T47D (cell line): Measurements from ENCODE around the gene CATSPERZ.
A peak's percentile ranks its signal among the peaks of the same experiment; 100 is the strongest.
"Not testable (repeated sequence)": the region's sequence is repeated elsewhere in the genome, so short reads cannot be mapped to it uniquely, and the experiment has no call there.

Experiments
- DNase-seq, 2 experiments: peaks; one replicate each; pipeline versions ENCODE4 v3.0.0 to v3.0.0-alpha.2; 2011 to 2012; ENCODE audit warnings: low read depth in 1 of 2, low spot score in 1 of 2
- JUND ChIP-seq: IDR thresholded peaks from 2 replicates; pipeline ENCODE4 v1.6.1; 2012; ENCODE audit warnings: low read depth
- in situ Hi-C: cut with HindIII; loops from 2 replicates; pipeline ENCODE4 v1.10.0; 2016; ENCODE audit warnings: low sequenced_read_pairs, low pct_unique_long_range_greater_than_20kb

CATSPERZ gene

DNA sequence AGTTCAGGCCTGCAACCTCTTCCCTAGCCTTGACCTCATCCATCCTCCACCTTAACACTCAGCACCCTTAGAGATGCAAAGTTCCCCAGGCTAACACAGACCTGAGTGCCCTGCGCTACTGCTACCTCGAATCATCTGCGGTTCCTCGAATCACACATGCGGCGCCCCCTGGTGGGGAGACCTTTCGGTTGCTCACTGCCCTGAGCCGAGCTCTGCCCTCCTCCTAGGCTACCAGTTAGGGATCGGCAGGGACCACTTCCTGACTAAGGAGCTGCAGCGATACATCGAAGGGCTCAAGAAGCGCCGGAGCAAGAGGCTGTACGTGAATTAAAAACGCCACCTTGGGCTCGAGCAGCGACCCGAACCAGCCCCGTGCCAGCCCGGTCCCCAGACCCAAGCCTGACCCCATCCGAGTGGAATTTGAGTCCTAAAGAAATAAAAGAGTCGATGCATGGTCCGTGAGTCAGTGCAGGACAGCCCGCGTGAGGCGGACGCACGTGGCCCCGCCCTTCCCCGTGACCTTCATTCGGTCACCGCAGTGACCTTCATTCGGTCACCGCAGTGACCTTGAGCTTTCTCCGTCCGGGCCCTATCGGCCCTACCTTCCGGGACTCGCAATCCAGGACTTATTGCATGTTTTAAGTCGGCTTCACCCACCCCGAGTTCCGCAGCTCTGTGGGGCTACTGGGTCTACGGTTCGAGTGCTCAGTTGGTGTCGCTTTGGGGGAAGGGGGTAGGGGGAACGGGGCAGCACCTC lies 4.3 kb downstream of the CATSPERZ start:
- in situ Hi-C loops: no loop called here
- DNase-seq: peak; percentile 92 to 93
- no peak for TF ChIP-seq JUND

DNA sequence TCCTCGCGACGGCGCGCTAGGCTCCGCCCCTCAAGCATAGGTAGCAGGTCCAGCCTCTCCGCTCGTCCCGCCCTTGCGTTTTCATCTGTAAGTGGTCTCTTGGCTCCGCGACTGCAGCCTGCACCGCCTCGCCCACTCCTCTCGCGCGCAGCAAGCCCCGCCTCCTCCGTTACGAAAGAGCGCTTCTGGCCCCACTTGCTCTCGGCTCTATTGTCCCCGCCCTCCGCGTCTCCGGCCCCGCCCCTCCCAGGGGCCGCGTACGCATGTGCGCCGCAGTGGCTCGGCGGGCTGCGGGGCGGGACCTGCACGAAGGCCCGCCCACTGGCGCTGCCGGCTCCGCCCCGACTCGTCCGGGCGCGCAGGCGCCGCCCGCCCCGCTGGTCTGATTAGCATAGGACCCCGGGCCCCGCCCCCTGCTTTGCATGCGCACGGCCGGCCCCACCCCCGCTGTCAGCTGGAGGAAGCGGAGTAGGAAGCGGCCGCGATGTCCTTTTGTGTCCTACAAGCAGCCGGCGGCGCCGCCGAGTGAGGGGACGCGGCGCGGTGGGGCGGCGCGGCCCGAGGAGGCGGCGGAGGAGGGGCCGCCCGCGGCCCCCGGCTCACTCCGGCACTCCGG lies 5.0 kb downstream of the CATSPERZ start, which contains the start of gene ESRRA:
TSS of gene ESRRA (plus strand) at position 450 of the 616 bp plus-strand sequence. CDS start 1,656 bp downstream, outside the sequence.
- TF ChIP-seq JUND: no peak
- in situ Hi-C loops: no loop called here
- DNase-seq: peak; percentile 97 to 99

DNA sequence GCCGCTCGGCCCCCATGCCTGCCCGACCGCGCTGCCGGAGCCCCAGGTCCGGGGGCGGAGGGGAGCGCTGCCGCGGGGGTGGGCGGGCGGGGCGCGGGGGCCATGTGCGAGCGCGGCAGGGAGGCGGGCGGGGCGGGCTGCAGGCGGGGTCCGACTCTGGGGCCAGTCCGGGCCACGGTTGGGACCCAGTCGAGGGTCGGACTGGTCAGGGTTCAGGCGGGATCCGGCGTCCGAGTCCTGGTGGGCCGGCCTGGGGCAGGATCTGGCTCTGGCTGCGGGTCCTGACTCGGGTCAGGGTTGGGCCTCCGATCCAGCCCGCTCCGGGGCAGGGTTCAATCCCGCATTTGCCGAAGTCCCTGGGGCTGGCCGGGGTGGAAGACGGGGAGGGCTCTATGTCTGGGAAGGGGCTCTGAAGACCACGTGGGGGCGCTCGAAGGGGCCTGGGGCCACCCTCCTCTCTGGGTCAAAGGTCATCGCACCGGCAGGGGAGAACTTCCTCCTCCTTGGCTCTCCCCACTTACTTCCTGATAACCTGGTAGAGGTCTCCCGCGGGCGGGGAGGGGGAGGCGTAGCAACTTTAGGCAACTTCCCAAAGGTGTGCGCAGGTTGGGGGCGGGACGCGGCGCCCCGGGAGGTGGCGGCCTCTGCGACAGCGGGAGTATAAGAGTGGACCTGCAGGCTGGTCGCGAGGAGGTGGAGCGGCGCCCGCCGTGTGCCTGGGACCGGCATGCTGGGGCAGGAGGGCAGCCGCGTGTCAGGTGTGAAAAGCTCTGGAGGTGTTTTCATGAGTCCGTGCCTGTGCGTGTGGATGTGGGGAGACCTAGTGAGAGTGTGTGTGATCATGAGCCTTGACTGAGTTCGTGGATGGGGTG lies 5.8 kb downstream of the CATSPERZ start:
- no peak for TF ChIP-seq JUND
- in situ Hi-C loops: no loop called here
- peak in 1 of 2 experiments; percentile 78 for DNase-seq

DNA sequence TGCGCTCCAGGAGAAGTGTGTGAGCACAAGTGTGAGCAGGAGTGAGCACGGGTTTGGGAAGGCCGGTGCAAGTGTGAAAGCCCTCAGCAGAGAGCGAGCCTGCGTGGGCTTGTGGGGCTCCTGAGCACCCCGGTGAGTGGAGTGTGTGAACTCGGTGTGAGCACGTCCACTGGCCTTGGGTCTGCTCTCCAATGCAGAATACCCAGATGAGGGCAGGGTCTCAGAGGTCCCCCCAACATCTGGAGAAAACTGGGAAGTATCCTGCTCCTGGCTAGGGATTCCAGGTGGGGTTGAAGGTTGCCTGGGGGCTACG lies 6.4 kb downstream of the CATSPERZ start:
- in situ Hi-C loops: no loop called here
- no peak for TF ChIP-seq JUND
- no peak for DNase-seq

DNA sequence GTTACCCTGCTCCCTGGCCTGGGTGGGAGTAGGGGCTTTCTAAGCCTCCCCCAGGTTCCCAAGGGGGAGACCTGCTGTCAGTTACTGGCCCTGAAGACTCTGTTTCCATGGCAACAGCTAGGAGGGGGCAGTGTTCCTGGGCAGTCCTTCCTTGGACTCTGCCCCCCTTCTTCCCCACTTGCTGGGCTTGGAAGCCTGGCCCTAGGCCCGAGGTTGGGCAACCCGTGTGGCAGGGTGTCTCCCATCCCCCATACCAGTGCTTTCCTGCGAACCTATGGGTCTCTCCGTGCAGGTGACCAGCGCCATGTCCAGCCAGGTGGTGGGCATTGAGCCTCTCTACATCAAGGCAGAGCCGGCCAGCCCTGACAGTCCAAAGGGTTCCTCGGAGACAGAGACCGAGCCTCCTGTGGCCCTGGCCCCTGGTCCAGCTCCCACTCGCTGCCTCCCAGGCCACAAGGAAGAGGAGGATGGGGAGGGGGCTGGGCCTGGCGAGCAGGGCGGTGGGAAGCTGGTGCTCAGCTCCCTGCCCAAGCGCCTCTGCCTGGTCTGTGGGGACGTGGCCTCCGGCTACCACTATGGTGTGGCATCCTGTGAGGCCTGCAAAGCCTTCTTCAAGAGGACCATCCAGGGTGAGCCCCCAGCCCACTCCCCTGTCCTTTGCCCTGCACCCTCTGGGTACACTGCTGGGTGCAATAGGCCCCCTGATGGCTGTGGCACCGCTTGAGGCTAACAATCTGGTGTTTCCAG lies 6.9 kb downstream of the CATSPERZ start:
- DNase-seq: no peak
- in situ Hi-C loops: no loop called here
- no peak for TF ChIP-seq JUND

DNA sequence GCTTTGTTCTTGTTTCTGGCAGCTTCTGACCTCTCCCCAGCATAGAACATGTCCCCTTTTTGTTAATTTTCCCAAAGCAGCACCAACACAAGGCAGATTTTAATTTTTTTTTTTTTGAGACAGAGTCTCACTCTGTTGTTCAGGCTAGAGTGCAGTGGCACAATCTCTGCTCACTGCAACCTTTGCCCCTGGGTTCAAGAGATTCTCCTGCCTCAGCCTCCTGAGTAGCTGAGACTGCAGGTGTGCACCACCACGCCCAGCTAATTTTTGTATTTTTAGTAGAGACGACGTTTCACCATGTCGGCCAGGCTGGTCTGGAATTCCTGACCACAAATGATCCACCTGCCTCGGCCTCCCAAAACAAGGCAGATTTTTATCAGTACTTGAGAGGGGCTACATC lies 7.6 kb downstream of the CATSPERZ start:
- in situ Hi-C loops, DNase-seq: not testable (repeated sequence)

DNA sequence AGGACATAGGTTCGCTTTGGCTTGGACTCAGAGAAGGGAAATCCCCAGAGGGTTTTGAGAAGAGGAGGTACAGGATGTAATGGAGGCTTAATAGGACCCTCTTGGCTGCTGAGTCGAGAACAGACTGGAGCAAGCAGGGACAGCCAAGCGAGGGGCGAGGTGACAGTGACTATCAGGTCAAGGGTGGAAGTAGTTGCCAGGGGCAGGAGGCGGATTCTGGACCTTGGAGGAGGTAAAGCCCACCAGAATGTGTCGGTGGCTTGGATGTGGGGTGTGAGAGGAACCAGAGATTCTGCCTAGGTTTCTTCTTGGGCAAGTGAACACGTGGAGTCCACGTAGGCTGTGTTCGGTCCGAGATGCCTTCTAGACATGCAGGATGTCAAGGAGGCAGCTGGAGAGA lies 12.8 kb downstream of the CATSPERZ start:
- in situ Hi-C loops: no loop called here
- no peak for DNase-seq
- no peak for TF ChIP-seq JUND

DNA sequence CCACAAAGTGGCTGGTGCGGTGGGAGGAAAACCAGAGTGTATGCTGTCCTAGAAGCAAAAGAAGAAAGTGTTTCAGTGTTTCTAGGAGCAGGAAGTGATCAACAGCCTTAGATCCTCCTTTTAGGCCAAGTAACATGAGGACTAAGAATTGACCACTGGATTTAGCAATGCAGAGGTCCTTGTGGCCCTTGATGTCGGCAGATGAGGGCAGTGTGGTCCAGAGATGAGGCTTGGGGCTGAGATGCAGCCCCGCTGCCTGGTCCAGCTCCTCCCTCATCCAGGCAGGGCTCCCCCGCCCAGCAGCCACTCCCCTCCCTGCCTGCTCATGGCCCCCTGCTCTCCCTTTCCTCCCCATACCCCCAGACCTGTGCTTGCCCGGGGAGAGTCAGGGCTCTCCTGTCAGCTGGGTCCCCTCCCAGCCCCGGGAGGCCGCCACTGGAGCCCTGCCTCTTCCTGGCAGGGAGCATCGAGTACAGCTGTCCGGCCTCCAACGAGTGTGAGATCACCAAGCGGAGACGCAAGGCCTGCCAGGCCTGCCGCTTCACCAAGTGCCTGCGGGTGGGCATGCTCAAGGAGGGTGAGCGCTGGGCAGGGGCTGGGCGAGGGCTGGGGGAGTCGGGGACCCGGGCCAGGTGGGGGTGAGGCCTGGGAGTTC lies 13.5 kb downstream of the CATSPERZ start:
- TF ChIP-seq JUND: no peak
- no peak for DNase-seq
- in situ Hi-C loops: no loop called here

DNA sequence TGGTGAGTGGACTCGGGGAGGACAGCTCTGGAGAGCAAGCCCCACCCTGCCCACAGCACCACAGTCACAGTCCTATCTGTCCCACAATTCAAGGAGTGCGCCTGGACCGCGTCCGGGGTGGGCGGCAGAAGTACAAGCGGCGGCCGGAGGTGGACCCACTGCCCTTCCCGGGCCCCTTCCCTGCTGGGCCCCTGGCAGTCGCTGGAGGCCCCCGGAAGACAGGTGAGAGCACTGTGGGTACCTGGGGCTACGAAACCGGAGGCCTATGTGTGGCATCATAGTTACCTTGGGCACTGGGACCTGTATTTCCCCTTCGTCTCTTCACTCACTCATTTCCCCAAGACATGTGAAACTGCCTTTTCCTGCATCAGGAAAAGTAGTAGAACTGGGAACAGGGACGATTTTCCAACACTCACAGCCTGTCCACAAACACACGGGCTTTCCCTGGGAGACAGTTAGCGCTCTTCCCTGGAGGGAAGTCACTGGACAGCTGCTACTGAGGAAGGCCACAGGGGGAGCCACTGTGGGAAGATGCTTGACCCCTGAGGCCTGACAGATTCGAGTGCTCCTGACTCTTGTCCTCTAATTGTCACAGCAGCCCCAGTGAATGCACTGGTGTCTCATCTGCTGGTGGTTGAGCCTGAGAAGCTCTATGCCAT lies 14.1 kb downstream of the CATSPERZ start:
- TF ChIP-seq JUND: no peak
- in situ Hi-C loops: no loop called here
- peak in 1 of 2 experiments; percentile 49 for DNase-seq

DNA sequence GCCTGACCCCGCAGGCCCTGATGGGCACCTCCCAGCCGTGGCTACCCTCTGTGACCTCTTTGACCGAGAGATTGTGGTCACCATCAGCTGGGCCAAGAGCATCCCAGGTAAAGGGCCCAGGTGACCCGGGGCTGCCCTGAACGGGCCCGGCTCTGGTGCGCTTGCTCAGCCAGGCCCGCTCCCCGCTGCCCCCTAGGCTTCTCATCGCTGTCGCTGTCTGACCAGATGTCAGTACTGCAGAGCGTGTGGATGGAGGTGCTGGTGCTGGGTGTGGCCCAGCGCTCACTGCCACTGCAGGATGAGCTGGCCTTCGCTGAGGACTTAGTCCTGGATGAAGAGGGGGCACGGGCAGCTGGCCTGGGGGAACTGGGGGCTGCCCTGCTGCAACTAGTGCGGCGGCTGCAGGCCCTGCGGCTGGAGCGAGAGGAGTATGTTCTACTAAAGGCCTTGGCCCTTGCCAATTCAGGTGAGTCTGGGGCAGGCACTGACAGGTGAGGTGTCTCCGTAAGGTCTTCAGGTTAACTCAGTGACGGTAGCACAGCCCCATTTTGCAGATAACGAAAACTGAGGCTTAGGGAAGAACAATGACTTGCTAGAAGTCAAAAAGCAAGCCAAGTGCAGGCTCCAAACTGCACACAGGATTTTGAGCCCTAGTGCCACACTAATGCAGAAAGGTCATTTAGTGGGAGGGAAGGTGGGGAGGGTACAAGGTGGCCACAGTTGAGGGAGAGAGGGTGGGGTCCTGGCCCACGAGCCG lies 14.8 kb downstream of the CATSPERZ start:
- in situ Hi-C loops: no loop called here
- no peak for DNase-seq
- no peak for TF ChIP-seq JUND

DNA sequence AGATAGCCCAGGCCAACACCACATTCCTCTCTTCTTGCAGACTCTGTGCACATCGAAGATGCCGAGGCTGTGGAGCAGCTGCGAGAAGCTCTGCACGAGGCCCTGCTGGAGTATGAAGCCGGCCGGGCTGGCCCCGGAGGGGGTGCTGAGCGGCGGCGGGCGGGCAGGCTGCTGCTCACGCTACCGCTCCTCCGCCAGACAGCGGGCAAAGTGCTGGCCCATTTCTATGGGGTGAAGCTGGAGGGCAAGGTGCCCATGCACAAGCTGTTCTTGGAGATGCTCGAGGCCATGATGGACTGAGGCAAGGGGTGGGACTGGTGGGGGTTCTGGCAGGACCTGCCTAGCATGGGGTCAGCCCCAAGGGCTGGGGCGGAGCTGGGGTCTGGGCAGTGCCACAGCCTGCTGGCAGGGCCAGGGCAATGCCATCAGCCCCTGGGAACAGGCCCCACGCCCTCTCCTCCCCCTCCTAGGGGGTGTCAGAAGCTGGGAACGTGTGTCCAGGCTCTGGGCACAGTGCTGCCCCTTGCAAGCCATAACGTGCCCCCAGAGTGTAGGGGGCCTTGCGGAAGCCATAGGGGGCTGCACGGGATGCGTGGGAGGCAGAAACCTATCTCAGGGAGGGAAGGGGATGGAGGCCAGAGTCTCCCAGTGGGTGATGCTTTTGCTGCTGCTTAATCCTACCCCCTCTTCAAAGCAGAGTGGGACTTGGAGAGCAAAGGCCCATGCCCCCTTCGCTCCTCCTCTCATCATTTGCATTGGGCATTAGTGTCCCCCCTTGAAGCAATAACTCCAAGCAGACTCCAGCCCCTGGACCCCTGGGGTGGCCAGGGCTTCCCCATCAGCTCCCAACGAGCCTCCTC lies 15.7 kb downstream of the CATSPERZ start:
- in situ Hi-C loops: not testable (repeated sequence)

More for the DNA sequence above, 15.7 kb downstream of the CATSPERZ start:
- DNase-seq: not testable (repeated sequence)
